GM12878 (cell line): ENCODE data around the gene MRPL36. TPM values are rescaled to one million over a fixed set of nuclear protein-coding genes. Genes with fewer than 3 reads are reported as not detected.

Experiments
- ATAC-seq: fragments of 200-7000 bp; cut with Tn5 transposase; 3 replicates; pipeline ENCODE4 v1.9.1; 2020; ENCODE audit warnings: mild to moderate bottlenecking, moderate library complexity
- BruUV-seq: library from RNA; stranded (reverse); fragments of 400-500 nt; replicated peaks from 2 replicates; lab custom pipeline; 2021; lab: Mats Ljungman, UMichigan
- CTCF ChIA-PET: fragments of 300-600 bp; sonication (Branson Sonifier 250); formaldehyde crosslinking; extraction: SDS; loops from one replicate; lab custom pipeline; 2021; ENCODE audit warnings: inconsistent platforms; lab: Yijun Ruan, JAX
- POLR2A ChIA-PET: fragments of 350-600 bp; formaldehyde crosslinking; extraction: SDS; loops from one replicate; lab custom pipeline; 2021; ENCODE audit warnings: inconsistent platforms; lab: Charles Lee
- RAD21 ChIA-PET: fragments of 300-600 bp; sonication (Branson Sonifier 250); formaldehyde crosslinking; loops from one replicate; lab custom pipeline; 2023; ENCODE audit warnings: antibody characterized with exemption; ENCODE audit not compliant: unreplicated experiment; lab: Charles Lee
- SMC1A ChIA-PET: fragments of 300-600 bp; sonication (Branson Sonifier 250); formaldehyde crosslinking; loops from one replicate; lab custom pipeline; 2023; ENCODE audit not compliant: unreplicated experiment, uncharacterized antibody; lab: Charles Lee
- DNase-seq: peaks from one replicate; pipeline ENCODE4 v3.0.0-alpha.2; 2011; ENCODE audit warnings: low read depth, low spot score
- FAIRE-seq: peaks from 3 replicates; lab custom pipeline; 2011; peaks lifted over from hg19 to GRCh38; lab: Jason Lieb, UNC
- H2AFZ ChIP-seq: 2 replicates; pipeline ENCODE4 v1.6.0; 2011; ENCODE audit warnings: low read depth, low read length, control low read depth; ENCODE audit not compliant: control insufficient read depth
- H3K27ac ChIP-seq: 2 replicates; pipeline ENCODE4 v1.5.1; 2011; ENCODE audit warnings: control low read depth; ENCODE audit not compliant: control insufficient read depth, insufficient read depth
- H3K27me3 ChIP-seq, 2 experiments: replicated peaks in 1 of 2; 2 replicates each; pipeline versions ENCODE4 v1.6.0 to v1.6.1; 2011; ENCODE audit warnings: low read length in 1 of 2; ENCODE audit not compliant: control insufficient read depth in 2 of 2, insufficient read depth in 2 of 2
- H3K36me3 ChIP-seq, 2 experiments: 2 replicates each; pipeline ENCODE4 v1.5.1; 2011; ENCODE audit warnings: low read length in 1 of 2; ENCODE audit not compliant: control insufficient read depth in 2 of 2, insufficient read depth in 2 of 2
- H3K4me1 ChIP-seq: 2 replicates; pipeline ENCODE4 v1.6.1; 2011; ENCODE audit warnings: mild to moderate bottlenecking, low read length, moderate library complexity, mixed read lengths; ENCODE audit not compliant: control insufficient read depth, insufficient read depth
- H3K4me2 ChIP-seq: 2 replicates; pipeline ENCODE4 v1.6.0; 2011; ENCODE audit warnings: control low read depth; ENCODE audit not compliant: control insufficient read depth, insufficient read depth
- H3K4me3 ChIP-seq: fragments of 200-600 bp; sonication (generic); 2 replicates; pipeline ENCODE4 v1.5.1; 2016
- H3K79me2 ChIP-seq: 2 replicates; pipeline ENCODE4 v1.6.0; 2011; ENCODE audit warnings: low read length; ENCODE audit not compliant: control insufficient read depth, insufficient read depth
- H3K9ac ChIP-seq: 2 replicates; pipeline ENCODE4 v1.8.0; 2011; ENCODE audit warnings: low read length, control low read depth, mixed read lengths; ENCODE audit not compliant: control insufficient read depth, insufficient read depth
- H3K9me3 ChIP-seq: replicated peaks from 3 replicates; pipeline ENCODE4 v1.5.1; 2011; ENCODE audit warnings: mild to moderate bottlenecking, low read length; ENCODE audit not compliant: control insufficient read depth, insufficient read depth
- H4K20me1 ChIP-seq: 2 replicates; pipeline ENCODE4 v1.6.0; 2011; ENCODE audit not compliant: control insufficient read depth, insufficient read depth
- BCL11A ChIP-seq: IDR thresholded peaks from 2 replicates; pipeline ENCODE4 v1.6.1; 2011; ENCODE audit warnings: low read depth, low read length
- IKZF1 ChIP-seq: fragments of 450-650 bp; conservative IDR thresholded peaks from 2 replicates; pipeline ENCODE4 v1.6.1; 2017; ENCODE audit warnings: antibody characterized with exemption, mild to moderate bottlenecking
- NFIC ChIP-seq: IDR thresholded peaks from 2 replicates; pipeline ENCODE4 v1.6.1; 2012; ENCODE audit warnings: low read depth, mild to moderate bottlenecking, inconsistent platforms, low read length, moderate library complexity
- PAX5 ChIP-seq: IDR thresholded peaks from 2 replicates; pipeline ENCODE4 v1.6.1; 2011; ENCODE audit warnings: low read depth, low read length, borderline replicate concordance
- POLR2AphosphoS2 ChIP-seq: IDR thresholded peaks from 2 replicates; pipeline ENCODE4 v1.6.1; 2011; ENCODE audit warnings: low read depth, mild to moderate bottlenecking, low read length, improper control_type of control experiment, moderate library complexity
- SRF ChIP-seq, 2 experiments: IDR thresholded peaks; 2 replicates each; pipeline ENCODE4 v1.6.1; 2011; ENCODE audit warnings: low read depth in 2 of 2, low read length in 2 of 2, mild to moderate bottlenecking in 1 of 2, moderate library complexity in 1 of 2
- TAF1 ChIP-seq: IDR thresholded peaks from 2 replicates; pipeline ENCODE4 v1.6.1; 2011; ENCODE audit warnings: mild to moderate bottlenecking, low read depth, low read length, borderline replicate concordance
- USF2 ChIP-seq: IDR thresholded peaks from 2 replicates; pipeline ENCODE4 v1.6.1; 2011; ENCODE audit warnings: low read depth, low read length, improper control_type of control experiment, borderline replicate concordance
- ZNF217 ChIP-seq: fragments of 450-650 bp; IDR thresholded peaks from 2 replicates; pipeline ENCODE4 v1.6.1; 2017; ENCODE audit warnings: antibody characterized with exemption, mild to moderate bottlenecking
- ZNF622 ChIP-seq: fragments of 450-650 bp; IDR thresholded peaks from 2 replicates; pipeline ENCODE4 v1.6.1; 2017; ENCODE audit warnings: mild to moderate bottlenecking, inconsistent platforms
- WGBS: methylation state at CpG from one replicate; pipeline ENCODE4 v1.1.6; 2016; ENCODE audit warnings: low lambda C conversion rate; ENCODE audit not compliant: insufficient replicate concordance, insufficient coverage; ENCODE audit errors: missing lambda C conversion rate; 5-methylcytosine and 5-hydroxymethylcytosine counted together
- in situ Hi-C: fragments of 300-500 bp; cut with MboI; formaldehyde crosslinking; loops from 9 replicates; pipeline ENCODE4 v1.14.3; 2018; ENCODE audit warnings: mixed read lengths
- intact Hi-C: fragments of 100-400 bp; cut with micrococcal nuclease; formaldehyde crosslinking; loops from one replicate; pipeline ENCODE4 v1.14.2; 2022; ENCODE audit not compliant: unreplicated experiment
- polyA plus RNA-seq, 11 experiments: library from polyadenylated mRNA; depleted of rRNA in 4 of 11; unstranded in 6 of 11; stranded (reverse) in 5 of 11; fragments of >200 nt; fragmentation: Nextera tagmentation in 4 of 11; fragmentation: Illumina TruSeq in 1 of 11; extraction: Ambion mirVana in 4 of 11; extraction: Trizol in 1 of 11; gene quantifications; 1 replicate in 1 of 11; 2 replicates in 10 of 11; pipeline versions ENCODE4 v1.2.1 to v1.2.3, GENCODE V29; 2011 to 2016; ENCODE audit warnings: inconsistent platforms in 2 of 11, missing spikeins in 2 of 11, low read depth in 1 of 11
- total RNA-seq, 4 experiments: library from RNA; depleted of rRNA in 3 of 4; stranded (reverse); fragments of >200 nt in 3 of 4; fragmentation: Illumina TruSeq in 1 of 4; extraction: Trizol in 1 of 4; gene quantifications; 2 replicates each; pipeline versions ENCODE4 v1.2.1 to v1.2.3, GENCODE V29; 2013 to 2021
- TF ChIP-seq, protein P1 (sequence below): fragments of 150-350 bp; IDR thresholded peaks from 2 replicates; pipeline ENCODE4 v1.6.1; 2014; ENCODE audit warnings: mild to moderate bottlenecking, low read depth, low read length

MRPL36 gene
- total and polyA plus RNA-seq, 10 of the 15 experiments (the other 5 are each of a cell fraction or from before 2014, with no cell fraction given) = 89.2 to 559 (median 152) TPM

- Histone ChIP-seq H2AFZ (no peak overlapping the region), H3K4me2 (no peak overlapping the region), H3K4me1 (no peaks in the 10 kb centered on the region), H4K20me1 (no peaks in the 10 kb centered on the region), H3K36me3 (no peaks in the 10 kb centered on the region), H3K79me2 (no peaks in the 10 kb centered on the region), H3K27ac (no peak overlapping the region), H3K9me3 (no peaks in the 10 kb centered on the region), H3K27me3 (peaks cover 0 to under 1% of the 10 kb centered on the region in 2 experiments; a peak in 2 of 4 replicates), H3K9ac (no peak overlapping the region), H3K4me3 (no peak overlapping the region)
- intact Hi-C loops = no loop called here
- in situ Hi-C loops = no loop called here
- FAIRE-seq (no peak), ATAC-seq (no peak), DNase-seq (no peak)
- ChIA-PET SMC1A (no interaction called here), POLR2A (no interaction called here), RAD21 (no interaction called here), CTCF (no interaction called here)
- BruUV-seq = no TSS peak
- TF ChIP-seq BCL11A (no peak), USF2 (no peak), SRF (IDR thresholded peaks at IDR 0.05; ENCODE audit: low read depth in 2 of 2, low read length in 2 of 2) (no peak), ZNF217 (no peak), POLR2AphosphoS2 (no peak), NFIC (no peak)
- WGBS = 32% methylated on average over 13 of the region's 13 CpGs
Observed at GRCh38 chr5:1835431-1835830, 35.8 kb upstream of the MRPL36 start.

DNA sequence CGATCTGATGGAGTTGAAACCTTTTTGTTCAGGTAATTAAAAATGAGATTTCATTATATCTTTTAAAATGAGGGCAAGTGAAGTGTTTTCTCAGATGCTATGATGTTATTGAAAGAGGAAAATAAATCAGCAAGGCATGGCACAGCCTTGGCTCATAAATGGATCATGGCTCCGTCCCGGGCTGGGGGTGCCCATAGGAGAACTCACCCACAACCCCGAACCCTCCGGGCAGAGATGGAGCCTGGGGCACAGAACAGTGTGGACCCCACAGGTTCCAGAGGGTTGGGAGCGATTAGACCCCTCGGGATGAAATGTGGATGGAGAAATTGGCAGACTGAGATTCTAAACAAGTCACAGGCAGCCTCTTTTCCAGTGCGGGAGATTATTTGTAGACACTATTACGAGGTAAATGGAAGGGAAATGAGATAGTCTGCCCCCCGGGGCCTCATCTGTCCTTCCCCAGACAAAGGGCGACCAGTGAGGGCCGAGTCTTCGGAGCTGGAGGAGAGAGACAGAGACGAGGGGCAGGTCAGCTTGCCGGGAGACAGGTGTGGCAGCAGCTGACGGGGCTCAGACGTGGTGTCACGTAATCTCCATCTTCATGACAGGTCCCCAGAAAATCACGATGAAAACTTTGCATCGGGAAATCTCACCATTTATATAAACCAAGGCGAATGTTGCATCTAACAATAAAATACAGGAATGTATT is 35.2 kb upstream of the MRPL36 start:
- Histone ChIP-seq H3K4me2 (no peak overlapping the region), H2AFZ (no peak overlapping the region), H3K36me3 (no peaks in the 10 kb centered on the region), H3K9ac (no peak overlapping the region), H4K20me1 (no peaks in the 10 kb centered on the region), H3K4me3 (no peak overlapping the region), H3K27ac (no peak overlapping the region), H3K9me3 (no peaks in the 10 kb centered on the region), H3K27me3 (no peaks in the 10 kb centered on the region; a peak in 1 of 4 replicates), H3K4me1 (no peaks in the 10 kb centered on the region), H3K79me2 (no peaks in the 10 kb centered on the region)
- ChIA-PET POLR2A (no interaction called here), SMC1A (no interaction called here), RAD21 (no interaction called here), CTCF (no interaction called here)
- in situ Hi-C loops = no loop called here
- BruUV-seq = no TSS peak
- WGBS = 28% methylated on average over 21 of the region's 21 CpGs
- ATAC-seq (no peak), FAIRE-seq (no peak), DNase-seq (no peak)
- intact Hi-C loops = no loop called here
- TF ChIP-seq ZNF622 = no peak
- no peak for TF ChIP-seq IKZF1
- no peak for TF ChIP-seq PAX5
- TF ChIP-seq, protein P1, sequence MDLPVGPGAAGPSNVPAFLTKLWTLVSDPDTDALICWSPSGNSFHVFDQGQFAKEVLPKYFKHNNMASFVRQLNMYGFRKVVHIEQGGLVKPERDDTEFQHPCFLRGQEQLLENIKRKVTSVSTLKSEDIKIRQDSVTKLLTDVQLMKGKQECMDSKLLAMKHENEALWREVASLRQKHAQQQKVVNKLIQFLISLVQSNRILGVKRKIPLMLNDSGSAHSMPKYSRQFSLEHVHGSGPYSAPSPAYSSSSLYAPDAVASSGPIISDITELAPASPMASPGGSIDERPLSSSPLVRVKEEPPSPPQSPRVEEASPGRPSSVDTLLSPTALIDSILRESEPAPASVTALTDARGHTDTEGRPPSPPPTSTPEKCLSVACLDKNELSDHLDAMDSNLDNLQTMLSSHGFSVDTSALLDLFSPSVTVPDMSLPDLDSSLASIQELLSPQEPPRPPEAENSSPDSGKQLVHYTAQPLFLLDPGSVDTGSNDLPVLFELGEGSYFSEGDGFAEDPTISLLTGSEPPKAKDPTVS = no peak
- TF ChIP-seq TAF1 = no peak
